ENCODE data around the gene HIRIP3.

- no peak for TF ChIP-seq POLR2A (IDR thresholded peaks at IDR 0.05)
- no peak for TF ChIP-seq CTCF (IDR thresholded peaks at IDR 0.05)
Observed at GRCh38 chr16:30018731-30019158, 23.3 kb upstream of the HIRIP3 start.

All from right lobe of liver (tissue), 4 donors.